Fibroblast of upper back skin (primary cell): Measurements from ENCODE around the gene IP6K2.
A peak's percentile ranks its signal among the peaks of the same experiment; 100 is the strongest.

Experiments
- DNase-seq: peaks from one replicate; pipeline ENCODE4 v3.0.0-alpha.2; 2013

The IP6K2 gene

DNA sequence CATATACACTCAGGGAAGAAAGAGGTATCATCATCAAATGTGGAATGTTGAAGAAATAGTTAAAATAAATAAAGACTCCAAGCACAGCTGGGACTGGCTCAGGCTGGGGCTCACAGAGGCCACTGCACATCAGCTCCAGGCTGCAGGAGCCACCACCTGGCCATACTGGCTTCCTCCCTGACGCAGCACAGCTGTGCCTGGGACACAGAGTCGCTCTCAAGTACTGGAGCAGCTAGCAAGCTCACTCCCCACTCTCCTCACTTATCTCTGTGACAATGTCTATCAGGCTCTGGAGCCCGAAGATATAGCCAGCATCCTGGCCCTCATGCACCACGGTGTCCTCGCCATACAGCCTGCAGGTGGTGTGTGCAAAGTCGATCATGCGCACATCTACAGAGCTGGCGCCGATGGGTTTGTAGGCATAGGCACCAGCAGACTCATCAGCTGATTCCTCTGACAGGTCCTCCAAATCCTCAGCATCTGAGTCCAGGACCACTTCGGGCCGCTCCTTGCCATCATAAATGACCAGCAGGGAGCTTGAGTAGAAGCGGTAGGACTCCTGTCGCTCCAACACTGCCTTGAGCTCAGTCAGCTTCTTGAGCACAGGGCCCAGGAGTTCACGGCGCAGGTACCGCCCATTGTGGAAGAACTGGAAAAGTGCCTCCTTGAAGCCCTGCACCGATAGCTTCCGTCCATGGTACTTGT, 28.8 kb downstream of the IP6K2 start:
- DNase-seq = no peak

DNA sequence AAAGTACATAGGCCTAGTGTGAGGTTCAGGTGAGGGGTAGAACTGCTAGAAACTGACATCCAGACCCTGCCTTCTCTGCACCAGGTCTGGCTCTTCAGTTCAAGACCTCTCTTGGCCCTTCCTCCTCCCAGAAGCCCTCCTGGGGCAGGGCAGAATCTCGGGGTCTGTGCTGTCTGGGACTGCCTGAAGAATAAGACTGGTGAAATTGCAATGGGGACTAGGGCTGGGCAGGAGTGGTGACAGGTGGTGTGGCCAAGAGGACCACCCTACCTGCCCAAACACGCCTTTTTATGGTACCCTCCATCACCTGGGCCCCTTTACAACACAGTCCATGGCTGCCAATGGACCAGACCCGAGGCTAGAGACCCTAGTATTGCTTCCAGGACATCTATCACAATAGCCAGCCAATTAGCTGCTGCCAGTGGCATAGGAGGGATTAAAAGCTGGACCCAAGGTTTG, 29.8 kb downstream of the IP6K2 start:
- no peak for DNase-seq

DNA sequence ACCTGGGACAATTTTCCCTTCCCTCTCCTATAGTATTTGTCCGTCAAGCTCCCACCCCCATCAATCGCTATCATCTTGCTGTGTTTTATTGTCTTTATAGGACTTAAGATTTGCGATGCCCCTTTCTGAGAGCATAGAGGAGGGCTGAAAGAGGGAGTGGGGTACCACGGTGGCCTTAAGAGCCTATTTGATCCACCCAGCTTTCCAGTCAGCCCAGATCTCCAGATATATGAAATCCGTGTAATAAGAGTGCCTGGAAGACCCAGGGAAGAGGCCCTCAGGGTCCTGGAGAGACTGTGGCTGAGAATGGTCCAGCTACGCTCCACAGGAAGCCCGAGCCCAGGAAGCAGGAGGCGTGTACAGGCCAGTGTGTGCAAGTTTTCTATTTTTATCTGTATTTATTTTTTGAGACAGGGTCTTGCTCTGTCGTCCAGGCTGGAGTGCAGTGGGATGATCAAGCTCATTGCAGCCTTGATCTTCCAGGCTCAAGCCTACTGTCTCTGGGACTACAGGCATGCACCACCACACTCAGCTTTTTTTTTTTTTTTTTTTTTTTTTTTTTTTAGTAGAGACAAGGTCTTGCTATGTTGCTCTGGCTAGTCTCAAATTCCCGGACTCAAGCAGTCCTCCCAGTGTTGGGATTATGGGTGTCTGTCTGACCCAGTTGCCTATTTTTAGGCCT, 30.3 kb downstream of the IP6K2 start:
- DNase-seq = no peak

- peak; percentile 78 for DNase-seq
Observed at GRCh38 chr3:48685603-48686511, 31.2 kb downstream of the IP6K2 start, which contains the start of gene NCKIPSD. Gene NCKIPSD (minus strand): TSS chr3:48685915. CDS start chr3:48685807, 108 bp downstream.

DNA sequence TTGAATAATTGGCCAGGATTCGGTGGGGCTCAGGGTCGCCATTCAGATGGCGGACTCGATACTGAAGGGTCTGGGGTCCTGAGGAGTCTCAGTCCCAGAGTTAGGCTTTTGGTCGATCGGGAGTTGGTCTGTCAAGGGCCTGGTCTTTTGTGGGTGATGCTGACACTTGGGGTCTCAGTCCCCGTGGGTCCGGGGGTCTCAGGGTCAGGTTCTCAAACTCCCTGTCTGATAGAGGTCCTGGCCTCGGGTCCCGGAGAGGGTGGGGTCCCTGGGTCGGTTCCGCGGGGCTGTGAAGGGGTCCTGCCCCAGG, 31.8 kb downstream of the IP6K2 start:
- DNase-seq = no peak

DNA sequence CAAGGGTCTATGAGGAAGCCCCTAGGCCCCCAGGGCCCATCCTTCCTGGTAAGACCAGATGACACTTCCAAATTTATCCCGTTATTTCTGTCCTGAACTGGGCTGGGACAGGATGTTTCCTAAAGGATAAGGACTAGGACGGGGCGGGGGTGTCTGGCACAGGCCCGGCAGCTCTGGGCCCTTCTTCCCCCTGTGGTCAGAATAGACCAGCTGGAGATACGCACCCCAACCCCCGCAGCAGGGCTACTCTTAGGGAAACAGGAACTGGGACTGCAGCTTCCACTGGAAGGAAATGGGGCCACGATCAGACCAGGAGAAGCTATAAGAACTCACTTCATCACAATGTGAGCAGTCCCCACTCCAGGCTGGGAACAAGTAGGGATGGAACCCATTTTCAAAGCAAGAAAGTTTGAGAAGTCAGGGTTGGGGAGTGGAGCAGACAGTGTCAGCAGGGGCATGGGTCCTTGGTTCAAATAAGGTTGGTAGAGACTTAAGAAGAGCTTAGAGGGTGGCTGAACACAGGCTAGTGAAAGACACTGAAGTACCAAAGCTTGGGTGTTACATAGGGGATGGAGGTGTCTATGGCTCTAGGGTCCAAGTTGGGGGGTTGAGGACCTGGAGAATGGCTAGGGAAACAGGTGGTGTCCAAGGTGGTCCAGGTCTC, 32.4 kb downstream of the IP6K2 start:
- peak; percentile 27 for DNase-seq

DNA sequence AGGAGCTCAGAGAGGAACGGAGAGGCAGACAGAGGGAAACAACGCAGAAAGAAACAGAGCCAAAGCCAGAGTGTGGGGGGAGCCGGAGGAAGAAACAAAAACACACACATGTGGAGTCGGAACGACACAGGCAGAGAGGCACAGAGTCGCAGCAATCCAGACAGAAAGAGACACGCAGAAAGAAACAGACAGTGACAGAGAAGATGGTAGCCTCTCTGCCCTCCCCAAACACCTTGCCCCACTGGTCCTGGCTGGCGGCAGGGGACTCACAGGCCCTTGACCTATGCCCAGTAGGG, 33.0 kb downstream of the IP6K2 start:
- no peak for DNase-seq

DNA sequence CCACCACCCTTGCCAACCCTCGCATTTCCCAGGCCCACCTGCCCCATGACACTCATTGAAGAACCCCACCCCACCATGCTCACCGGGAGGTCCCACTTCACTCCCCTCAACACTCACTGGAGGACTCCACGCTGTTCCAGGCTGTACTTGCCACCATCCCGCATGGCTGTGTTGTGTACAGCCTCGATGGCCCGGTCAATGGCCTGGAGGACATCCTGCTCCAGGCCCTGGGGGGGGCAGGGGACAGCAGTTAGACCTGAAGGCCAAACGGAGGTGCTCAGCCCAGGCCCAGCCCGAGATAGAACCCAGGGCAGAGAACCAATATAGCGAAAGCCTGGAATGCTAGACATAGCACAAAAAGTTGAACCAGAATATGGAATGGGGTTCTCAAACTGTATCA, 34.2 kb downstream of the IP6K2 start:
- no peak for DNase-seq

GRCh38 chr3:48681974-48682610, 34.9 kb downstream of the IP6K2 start:
- DNase-seq = no peak

GRCh38 chr3:48681541-48681880, 35.5 kb downstream of the IP6K2 start:
- DNase-seq = no peak

GRCh38 chr3:48680811-48681540, 36.0 kb downstream of the IP6K2 start:
- no peak for DNase-seq

DNA sequence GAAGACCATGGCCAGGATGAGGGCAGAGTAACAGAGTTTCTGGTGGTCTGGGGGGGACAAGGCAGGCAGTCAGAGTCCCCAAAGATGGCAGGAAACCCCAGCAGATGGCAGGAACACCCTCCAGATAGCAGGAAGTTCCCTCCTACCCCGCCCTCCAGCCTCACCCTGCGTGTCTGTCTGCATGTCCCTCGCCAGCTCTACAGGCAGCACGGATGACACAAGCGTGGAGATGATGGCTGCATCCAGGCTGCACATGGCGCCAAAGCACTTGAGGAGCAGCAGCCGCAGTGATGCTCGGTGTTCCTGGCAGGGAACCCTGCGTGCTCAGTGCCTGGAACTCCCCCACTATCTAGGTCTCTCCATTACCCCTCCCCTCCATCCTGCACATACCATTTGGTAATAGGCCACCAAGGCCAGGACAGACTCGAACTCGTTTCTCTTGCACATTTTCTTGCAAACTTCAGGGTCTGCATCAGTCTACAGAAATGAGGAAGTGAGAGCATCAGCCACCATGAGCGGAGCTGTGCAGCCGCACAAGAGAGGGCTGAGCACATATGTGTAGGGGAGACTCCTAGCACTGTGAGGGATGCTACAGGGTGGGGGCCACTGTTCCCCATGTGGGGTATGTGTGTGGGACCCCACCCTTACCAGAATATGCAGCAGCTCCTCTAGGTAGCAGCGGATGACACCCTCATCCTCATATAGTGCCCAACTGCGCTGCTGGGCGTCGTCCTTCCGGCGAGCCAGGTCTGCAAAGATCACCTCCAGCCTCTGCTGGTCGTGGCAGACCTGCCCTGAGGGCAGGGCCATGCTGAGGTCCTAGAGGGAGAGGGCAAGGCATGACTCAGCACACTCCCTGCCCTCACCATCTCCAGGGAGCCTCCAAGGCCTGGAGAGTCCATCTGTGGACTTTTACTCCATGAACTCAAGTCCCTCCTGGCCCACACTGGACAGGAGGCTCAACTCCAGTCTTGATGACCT, 37.3 kb downstream of the IP6K2 start:
- DNase-seq = no peak

DNA sequence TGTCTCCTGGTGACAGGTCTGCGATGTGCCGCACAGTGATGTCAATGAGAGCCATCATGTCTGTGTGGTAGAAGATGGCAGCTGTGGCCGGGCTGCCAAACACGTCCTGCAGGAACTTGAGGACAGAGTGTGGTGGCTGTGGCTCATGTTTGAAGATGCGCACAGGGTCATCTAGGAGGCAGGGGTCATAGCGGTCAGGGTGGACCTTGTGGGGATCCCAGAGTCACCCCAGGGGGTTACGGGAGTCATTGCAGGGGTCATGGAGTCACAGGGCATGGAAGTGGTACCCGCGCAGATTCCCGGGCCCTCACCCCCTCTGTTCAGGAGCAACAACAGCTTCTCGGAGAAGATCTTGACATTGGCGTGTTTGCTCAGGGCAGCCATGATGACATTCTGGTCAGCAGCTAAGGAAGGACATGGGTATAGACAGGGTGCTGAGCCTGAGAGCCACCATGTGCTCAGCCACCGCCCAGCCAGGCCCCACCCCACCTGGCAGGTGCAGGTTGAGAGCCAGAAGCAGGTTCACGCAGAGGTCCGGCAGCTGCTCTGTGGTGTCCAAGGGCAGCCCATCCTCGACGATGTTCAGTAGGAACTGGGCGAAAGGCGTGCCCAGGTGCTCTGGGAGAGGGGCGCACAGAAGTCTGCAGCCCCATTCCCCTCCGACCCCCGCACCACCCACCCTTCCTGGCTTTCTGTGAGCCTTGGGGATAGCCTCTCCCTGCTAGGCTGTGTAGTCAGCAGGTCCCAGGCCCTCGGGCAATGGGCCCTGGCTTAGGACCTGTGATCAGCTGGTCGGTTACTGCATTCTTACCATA, 38.2 kb downstream of the IP6K2 start:
- no peak for DNase-seq

DNA sequence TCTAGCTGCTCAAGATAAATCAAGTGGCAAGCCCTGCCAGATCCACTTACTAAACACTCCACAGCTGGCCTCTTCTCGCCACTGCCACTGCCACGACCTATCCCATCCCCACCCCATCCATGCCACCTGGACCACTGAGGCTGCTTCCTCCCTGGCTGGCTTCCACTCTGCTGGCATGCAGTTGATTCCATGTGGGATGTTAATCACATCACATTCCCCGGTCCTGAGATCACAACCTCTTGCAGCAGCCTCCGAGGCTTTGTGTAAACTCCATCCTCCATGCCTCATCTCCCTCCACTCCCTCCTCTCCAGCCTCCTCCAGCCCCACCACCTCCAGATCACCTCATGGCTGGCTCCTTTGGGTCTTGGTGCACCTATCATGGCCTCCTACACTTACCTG, 39.0 kb downstream of the IP6K2 start:
- peak; percentile 29 for DNase-seq

DNA sequence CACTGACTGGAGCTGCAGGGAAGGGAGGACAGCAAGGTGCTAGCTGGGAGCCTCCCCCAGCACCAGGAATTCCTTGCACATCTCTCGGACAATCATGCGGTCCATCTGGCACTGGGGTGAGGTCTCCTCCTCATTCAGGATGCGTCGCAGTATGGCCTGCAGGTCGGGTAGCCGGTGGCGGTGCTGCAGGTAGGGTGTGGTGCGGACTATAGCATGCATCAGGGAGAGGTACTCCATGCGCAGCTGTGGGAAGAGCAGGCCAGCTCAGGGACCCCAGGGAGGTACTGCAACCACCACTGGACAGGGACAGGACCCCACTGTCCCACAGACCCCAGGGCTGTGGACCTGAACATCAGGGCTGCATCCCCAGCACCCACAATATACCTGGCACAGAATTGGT, 42.5 kb downstream of the IP6K2 start:
- DNase-seq = no peak

DNA sequence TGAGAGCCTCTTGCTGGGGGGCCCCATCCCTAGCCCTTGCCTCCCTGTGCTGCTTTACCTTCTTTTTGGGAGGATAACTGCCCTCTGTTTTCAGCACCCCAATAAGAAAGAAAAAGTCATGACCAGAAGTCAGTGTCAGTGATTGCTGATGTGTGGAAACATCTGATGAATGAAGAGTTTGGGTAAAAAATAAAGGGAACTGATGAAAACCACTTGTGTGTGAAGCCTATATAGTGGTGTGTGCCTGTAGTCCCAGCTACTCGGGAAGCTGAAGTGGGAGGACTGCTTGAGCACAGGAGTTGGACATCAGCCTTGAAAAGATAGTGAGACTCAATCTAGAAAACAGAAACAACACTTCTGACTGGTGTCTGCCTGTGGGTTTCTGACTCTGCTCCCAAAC, 44.5 kb downstream of the IP6K2 start:
- DNase-seq = no peak

DNA sequence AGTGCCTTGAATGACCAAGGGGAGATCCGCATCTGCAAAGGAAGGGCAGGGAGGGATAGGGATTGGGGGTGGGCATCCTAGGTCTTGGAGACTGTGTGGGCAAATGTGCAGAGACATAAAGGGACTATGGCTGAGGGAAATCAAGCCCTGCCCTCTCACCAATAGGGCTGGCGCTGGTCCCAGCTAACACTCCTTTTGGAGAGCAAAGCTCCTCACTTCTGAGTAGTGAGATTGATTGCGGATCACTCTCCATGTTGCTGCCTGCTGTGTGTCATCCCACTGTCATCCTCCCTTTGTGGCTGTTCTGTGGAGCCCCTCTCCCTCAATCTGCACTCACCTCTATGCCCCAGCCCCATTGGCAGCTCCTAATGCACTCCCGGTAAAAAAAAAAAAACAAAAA, 52.1 kb downstream of the IP6K2 start:
- no peak for DNase-seq

GRCh38 chr3:48664313-48664644, 52.7 kb downstream of the IP6K2 start:
- DNase-seq = no peak

DNA sequence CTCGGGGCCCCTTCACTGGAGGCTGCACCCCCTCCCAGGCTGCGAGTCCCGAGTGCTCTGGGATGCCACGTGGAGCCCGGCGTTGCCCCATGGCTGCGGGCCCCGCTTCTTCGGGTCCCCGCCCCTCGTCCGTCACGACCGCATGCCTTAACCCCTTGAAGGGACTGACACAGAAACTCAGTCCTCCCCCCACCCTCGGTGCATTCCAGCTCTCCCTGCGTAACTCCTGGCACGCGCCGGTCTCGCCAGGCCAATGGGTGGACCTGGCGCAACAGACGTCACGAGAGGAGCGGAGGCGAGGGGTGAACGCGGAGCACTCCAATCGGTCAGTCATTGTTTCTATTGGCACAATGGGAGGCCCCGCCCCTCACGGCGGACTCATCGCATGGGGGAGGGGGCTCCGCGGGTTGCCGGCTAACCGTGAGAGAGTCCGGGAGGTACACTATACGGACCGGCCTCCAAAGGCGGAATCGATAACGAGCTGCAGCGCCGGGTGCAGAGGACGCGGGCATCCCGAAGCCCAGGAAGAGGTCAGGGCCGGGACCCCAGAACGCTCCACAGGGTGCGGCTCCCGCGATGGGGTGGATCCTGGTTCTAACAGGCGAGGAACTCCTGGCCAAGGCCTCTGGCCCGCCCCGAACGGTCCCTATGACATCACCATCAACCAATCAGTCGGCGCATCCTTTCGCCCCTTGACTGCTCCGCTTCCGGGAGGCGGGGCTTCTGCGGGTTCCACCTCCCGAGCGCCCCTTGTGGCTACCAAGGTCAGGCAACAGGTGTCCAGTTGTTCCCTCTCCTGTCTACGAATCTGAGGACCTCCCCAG, 53.3 kb downstream of the IP6K2 start:
- DNase-seq = peak; percentile 95
